Testis (tissue), 2 donors: Measurements from ENCODE around the gene ADGRD1.

Source experiments
- CTCF ChIP-seq, 3 experiments: fragments of 450-650 bp in 2 of 3; fragments of 200-600 bp in 1 of 3; sonication (generic) in 1 of 3; IDR thresholded peaks; one replicate each; pipeline ENCODE4 v1.5.1; 2016 to 2019; ENCODE audit warnings: antibody characterized with exemption in 3 of 3, mild to moderate bottlenecking in 2 of 3, moderate library complexity in 1 of 3
- POLR2A ChIP-seq: fragments of 450-650 bp; IDR thresholded peaks from one replicate; pipeline ENCODE4 v1.6.1; 2017; ENCODE audit warnings: antibody characterized with exemption, mild to moderate bottlenecking, moderate library complexity

GRCh38 chr12:131066886-131067490 lies 113.3 kb downstream of the ADGRD1 start:
- TF ChIP-seq CTCF (IDR thresholded peaks at IDR 0.05) (no peak), POLR2A (no peak)
